Gastrocnemius medialis (tissue), 4 donors: Measurements from ENCODE around the gene SHROOM3. TPM values are rescaled to one million over a fixed set of nuclear protein-coding genes. Genes with fewer than 3 reads are reported as not detected.

ENCODE experiments used
- ATAC-seq, 2 donors: fragments of 150-250 bp; one replicate each; pipeline ENCODE4 v1.9.1; 2016
- DNase-seq, 2 donors: peaks; one replicate each; pipeline ENCODE4 v3.0.0-alpha.2; 2019
- H3K27ac ChIP-seq, 4 donors: fragments of 200-600 bp; sonication (generic); 1 replicate in 1 of 4; 2 replicates in 3 of 4; pipeline ENCODE4 v1.5.1; 2016 to 2018; ENCODE audit warnings: mild to moderate bottlenecking in 2 of 4, moderate library complexity in 1 of 4
- H3K27me3 ChIP-seq, 3 donors: fragments of 200-600 bp; sonication (generic) in 2 of 3; 1 replicate in 1 of 3; 2 replicates in 2 of 3; pipeline versions ENCODE4 v1.5.1 to v1.6.0; 2016 to 2019; ENCODE audit warnings: mild to moderate bottlenecking in 1 of 3, moderate library complexity in 1 of 3
- H3K36me3 ChIP-seq, 2 donors: fragments of 200-600 bp; sonication (generic) in 1 of 2; one replicate each; pipeline ENCODE4 v1.5.1; 2017 to 2018
- H3K4me1 ChIP-seq, 2 donors: fragments of 200-600 bp; sonication (generic) in 1 of 2; one replicate each; pipeline ENCODE4 v1.5.1; 2016 to 2017; ENCODE audit warnings: mild to moderate bottlenecking in 2 of 2
- H3K4me3 ChIP-seq, 4 donors: fragments of 200-600 bp; sonication (generic) in 3 of 4; 1 replicate in 1 of 4; 2 replicates in 3 of 4; pipeline ENCODE4 v1.5.1; 2016 to 2019; ENCODE audit warnings: mild to moderate bottlenecking in 2 of 4
- H3K9me3 ChIP-seq, 3 donors: fragments of 200-600 bp; sonication (generic) in 2 of 3; 1 replicate in 1 of 3; 2 replicates in 2 of 3; pipeline ENCODE4 v1.5.1; 2016 to 2019
- POLR2A ChIP-seq, 2 donors: fragments of 450-650 bp; IDR thresholded peaks; one replicate each; pipeline ENCODE4 v1.6.1; 2017; ENCODE audit warnings: antibody characterized with exemption in 2 of 2, mild to moderate bottlenecking in 2 of 2, moderate library complexity in 2 of 2
- in situ Hi-C, 4 donors: fragments of 200-750 bp; cut with MboI; loops; one replicate each; pipeline versions ENCODE4 v1.15.0 to v1.8.0; 2017; ENCODE audit warnings: low sequenced_read_pairs in 4 of 4
- intact Hi-C: fragments of 100-400 bp; cut with DNase I; formaldehyde crosslinking; loops from one replicate; pipeline ENCODE4 v1.15.1; 2023; ENCODE audit warnings: low total_unique reads
- total RNA-seq, 4 donors: library from RNA; depleted of rRNA; stranded (reverse); fragments of >200 nt; gene quantifications; one replicate each; pipeline versions ENCODE4 v1.1.0 to v1.2.3, GENCODE V29; 2016
- TF ChIP-seq, protein P1 (sequence below), 5 experiments: fragments of 450-650 bp in 3 of 5; fragments of 200-600 bp in 2 of 5; sonication (generic) in 2 of 5; IDR thresholded peaks in 4 of 5; conservative IDR thresholded peaks in 1 of 5; 1 replicate in 4 of 5; 2 replicates in 1 of 5; pipeline ENCODE4 v1.5.1; 2016 to 2019; ENCODE audit warnings: antibody characterized with exemption in 5 of 5, mild to moderate bottlenecking in 3 of 5, moderate library complexity in 3 of 5

The SHROOM3 gene
- total RNA-seq, 4 donors from 2014 or later, result 0.20 to 1.7 (median 0.98) TPM

DNA sequence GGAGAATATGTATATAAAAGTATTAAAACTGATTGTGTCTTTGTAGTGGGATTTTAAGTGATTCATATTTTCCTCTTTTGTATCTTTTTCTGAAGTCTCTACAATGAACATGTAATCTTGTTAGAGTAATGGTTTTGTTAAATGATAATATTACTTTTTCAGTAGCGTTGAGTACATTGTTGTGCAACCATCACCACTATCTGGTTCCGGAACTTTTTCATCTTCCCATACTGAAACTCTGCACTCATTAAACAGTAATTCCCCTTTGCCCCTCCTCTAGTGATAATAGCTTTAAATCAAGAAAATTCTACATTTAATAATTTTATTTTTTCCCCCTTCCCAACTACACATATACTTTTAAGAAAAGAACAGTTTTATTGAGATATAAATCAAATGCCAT is 23.3 kb downstream of the SHROOM3 start:
- H3K27ac ChIP-seq, result no peak overlapping the region
- ATAC-seq, result no peak

DNA sequence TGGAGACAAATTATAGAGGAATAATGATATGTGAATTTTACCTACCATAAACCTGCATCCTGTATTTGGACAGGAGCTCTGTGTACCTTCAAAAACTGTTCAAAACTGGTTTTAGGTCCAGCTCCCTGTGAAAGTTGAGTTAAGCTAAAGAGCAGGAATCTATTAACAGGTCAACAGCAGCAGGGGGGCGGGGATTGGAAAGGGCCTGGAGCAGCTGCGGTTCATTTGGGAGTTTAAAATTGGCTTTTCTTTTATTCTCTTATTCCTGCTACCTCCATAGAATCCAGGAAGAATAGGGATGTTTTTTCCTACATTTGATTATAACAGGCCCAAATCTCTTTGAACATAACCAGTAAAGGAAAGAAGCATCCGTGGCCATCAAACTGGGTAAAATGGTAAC is 23.8 kb downstream of the SHROOM3 start:
- TF ChIP-seq, protein P1, sequence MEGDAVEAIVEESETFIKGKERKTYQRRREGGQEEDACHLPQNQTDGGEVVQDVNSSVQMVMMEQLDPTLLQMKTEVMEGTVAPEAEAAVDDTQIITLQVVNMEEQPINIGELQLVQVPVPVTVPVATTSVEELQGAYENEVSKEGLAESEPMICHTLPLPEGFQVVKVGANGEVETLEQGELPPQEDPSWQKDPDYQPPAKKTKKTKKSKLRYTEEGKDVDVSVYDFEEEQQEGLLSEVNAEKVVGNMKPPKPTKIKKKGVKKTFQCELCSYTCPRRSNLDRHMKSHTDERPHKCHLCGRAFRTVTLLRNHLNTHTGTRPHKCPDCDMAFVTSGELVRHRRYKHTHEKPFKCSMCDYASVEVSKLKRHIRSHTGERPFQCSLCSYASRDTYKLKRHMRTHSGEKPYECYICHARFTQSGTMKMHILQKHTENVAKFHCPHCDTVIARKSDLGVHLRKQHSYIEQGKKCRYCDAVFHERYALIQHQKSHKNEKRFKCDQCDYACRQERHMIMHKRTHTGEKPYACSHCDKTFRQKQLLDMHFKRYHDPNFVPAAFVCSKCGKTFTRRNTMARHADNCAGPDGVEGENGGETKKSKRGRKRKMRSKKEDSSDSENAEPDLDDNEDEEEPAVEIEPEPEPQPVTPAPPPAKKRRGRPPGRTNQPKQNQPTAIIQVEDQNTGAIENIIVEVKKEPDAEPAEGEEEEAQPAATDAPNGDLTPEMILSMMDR (IDR thresholded peaks at IDR 0.05 in 4 of 5, conservative IDR thresholded peaks at IDR 0.05 in 1 of 5), result no peak
- TF ChIP-seq POLR2A (IDR thresholded peaks at IDR 0.05), result no peak
- H3K27me3 ChIP-seq, result no peaks in the 10 kb centered on the region

More for the DNA sequence above, 23.3 kb downstream of the SHROOM3 start:
- Histone ChIP-seq H3K4me1 (no peaks in the 10 kb centered on the region), H3K4me3 (no peak overlapping the region), H3K9me3 (no peaks in the 10 kb centered on the region), H3K27me3 (no peaks in the 10 kb centered on the region), H3K36me3 (no peaks in the 10 kb centered on the region)
- no peak for TF ChIP-seq POLR2A (IDR thresholded peaks at IDR 0.05)
- TF ChIP-seq, protein P1 (IDR thresholded peaks at IDR 0.05 in 4 of 5, conservative IDR thresholded peaks at IDR 0.05 in 1 of 5), result no peak
- intact Hi-C loops (no loop called here), in situ Hi-C loops (no loop called here)
- DNase-seq, result no peak

DNA sequence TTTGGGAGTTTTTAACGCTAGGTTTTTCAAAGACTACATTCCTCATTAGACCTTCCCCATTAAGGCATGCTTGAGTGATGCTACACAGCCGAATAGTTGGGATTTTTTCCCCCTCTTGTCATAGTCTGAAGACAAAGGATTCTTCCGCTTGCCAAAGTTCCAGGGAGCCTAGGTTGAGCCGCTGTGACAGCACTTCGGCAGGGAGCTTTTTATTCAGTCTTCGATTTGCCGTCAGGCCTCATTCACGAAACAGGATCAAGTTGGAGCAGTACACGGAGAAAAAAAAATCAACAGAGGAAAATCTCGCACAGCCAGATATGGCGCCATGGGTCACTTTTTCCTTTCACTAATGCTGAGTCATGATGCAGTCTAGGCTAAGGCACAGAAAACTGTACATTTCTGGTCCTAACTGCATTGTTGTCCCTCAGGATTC is 24.3 kb downstream of the SHROOM3 start:
- Histone ChIP-seq H3K4me1 (no peaks in the 10 kb centered on the region), H3K4me3 (no peak overlapping the region), H3K27me3 (no peaks in the 10 kb centered on the region), H3K36me3 (no peaks in the 10 kb centered on the region), H3K27ac (no peak overlapping the region), H3K9me3 (no peaks in the 10 kb centered on the region)
- intact Hi-C loops (no loop called here), in situ Hi-C loops (no loop called here)
- TF ChIP-seq, protein P1 (IDR thresholded peaks at IDR 0.05 in 4 of 5, conservative IDR thresholded peaks at IDR 0.05 in 1 of 5), result no peak
- TF ChIP-seq POLR2A (IDR thresholded peaks at IDR 0.05), result no peak
- DNase-seq (no peak), ATAC-seq (peak in 1 of 2 donors; percentile 36)

More for the DNA sequence above, 23.8 kb downstream of the SHROOM3 start:
- H3K27ac ChIP-seq, result no peak overlapping the region
- no peaks in the 10 kb centered on the region for H3K9me3 ChIP-seq
- ATAC-seq, result no peak
- H3K4me3 ChIP-seq, result no peak overlapping the region
- intact Hi-C loops, result no loop called here
- no peaks in the 10 kb centered on the region for H3K36me3 ChIP-seq
- H3K4me1 ChIP-seq, result no peaks in the 10 kb centered on the region
- no peak for DNase-seq
- in situ Hi-C loops, result no loop called here

DNA sequence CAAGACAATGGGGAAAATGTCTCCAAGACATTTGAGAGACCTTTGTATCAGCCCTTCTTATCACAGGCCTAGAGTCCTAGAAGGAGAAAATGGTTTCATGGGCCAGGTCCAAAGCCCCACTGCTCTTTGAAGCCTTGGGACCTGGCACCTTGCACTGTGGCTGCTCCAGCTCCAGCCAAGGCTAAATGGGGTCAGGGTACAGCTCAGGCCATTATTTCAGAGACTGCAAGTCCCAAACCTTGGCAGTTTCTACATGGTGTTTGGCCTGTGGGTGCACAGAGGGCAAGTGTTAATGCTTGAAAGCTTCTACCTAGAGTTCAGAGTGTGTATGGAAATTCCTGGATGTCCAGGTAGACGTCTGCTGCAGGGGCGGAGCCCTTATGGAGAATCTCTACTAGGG is 28.5 kb downstream of the SHROOM3 start:
- Histone ChIP-seq H3K4me1 (no peaks in the 10 kb centered on the region), H3K36me3 (no peaks in the 10 kb centered on the region), H3K27ac (no peak overlapping the region), H3K9me3 (no peaks in the 10 kb centered on the region), H3K27me3 (no peaks in the 10 kb centered on the region), H3K4me3 (no peak overlapping the region)
- intact Hi-C loops, result no loop called here
- no peak for TF ChIP-seq POLR2A (IDR thresholded peaks at IDR 0.05)
- TF ChIP-seq, protein P1 (IDR thresholded peaks at IDR 0.05 in 4 of 5, conservative IDR thresholded peaks at IDR 0.05 in 1 of 5), result no peak
- in situ Hi-C loops, result no loop called here
- ATAC-seq (no peak), DNase-seq (no peak)

DNA sequence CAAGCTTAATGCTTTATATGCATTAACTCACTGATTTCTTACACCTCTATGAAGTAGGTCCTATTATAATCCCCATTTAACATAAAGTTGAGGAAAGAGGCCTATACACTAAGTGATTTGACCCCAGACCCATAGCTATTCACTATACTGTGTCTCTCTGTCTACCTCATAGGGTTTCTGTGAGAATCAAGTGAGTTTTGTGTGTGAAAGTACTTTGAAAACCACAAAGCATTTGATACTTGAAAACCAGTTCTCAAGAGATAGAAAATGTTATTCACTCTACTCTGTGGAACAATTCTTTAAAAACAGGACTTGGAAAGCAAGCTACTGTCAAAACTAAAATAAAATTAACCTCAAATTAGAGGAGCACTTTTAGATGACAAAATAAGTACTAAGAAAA is 35.0 kb downstream of the SHROOM3 start:
- in situ Hi-C loops, result no loop called here
- Histone ChIP-seq H3K36me3 (no peaks in the 10 kb centered on the region), H3K4me3 (no peak overlapping the region), H3K9me3 (no peaks in the 10 kb centered on the region), H3K4me1 (no peaks in the 10 kb centered on the region), H3K27me3 (no peaks in the 10 kb centered on the region), H3K27ac (no peak overlapping the region)
- TF ChIP-seq, protein P1 (IDR thresholded peaks at IDR 0.05 in 4 of 5, conservative IDR thresholded peaks at IDR 0.05 in 1 of 5), result no peak
- TF ChIP-seq POLR2A (IDR thresholded peaks at IDR 0.05), result no peak
- DNase-seq (no peak), ATAC-seq (no peak)
- intact Hi-C loops, result no loop called here
